Activated CD4-positive, alpha-beta T cell treated with anti-CD3 and anti-CD28 coated beads for 1 hour (primary cell): Measurements from ENCODE around the gene SPAG17.

Experiments used
- DNase-seq: peaks from one replicate; pipeline ENCODE4 v3.0.0-alpha.2; 2020

The SPAG17 gene

DNA sequence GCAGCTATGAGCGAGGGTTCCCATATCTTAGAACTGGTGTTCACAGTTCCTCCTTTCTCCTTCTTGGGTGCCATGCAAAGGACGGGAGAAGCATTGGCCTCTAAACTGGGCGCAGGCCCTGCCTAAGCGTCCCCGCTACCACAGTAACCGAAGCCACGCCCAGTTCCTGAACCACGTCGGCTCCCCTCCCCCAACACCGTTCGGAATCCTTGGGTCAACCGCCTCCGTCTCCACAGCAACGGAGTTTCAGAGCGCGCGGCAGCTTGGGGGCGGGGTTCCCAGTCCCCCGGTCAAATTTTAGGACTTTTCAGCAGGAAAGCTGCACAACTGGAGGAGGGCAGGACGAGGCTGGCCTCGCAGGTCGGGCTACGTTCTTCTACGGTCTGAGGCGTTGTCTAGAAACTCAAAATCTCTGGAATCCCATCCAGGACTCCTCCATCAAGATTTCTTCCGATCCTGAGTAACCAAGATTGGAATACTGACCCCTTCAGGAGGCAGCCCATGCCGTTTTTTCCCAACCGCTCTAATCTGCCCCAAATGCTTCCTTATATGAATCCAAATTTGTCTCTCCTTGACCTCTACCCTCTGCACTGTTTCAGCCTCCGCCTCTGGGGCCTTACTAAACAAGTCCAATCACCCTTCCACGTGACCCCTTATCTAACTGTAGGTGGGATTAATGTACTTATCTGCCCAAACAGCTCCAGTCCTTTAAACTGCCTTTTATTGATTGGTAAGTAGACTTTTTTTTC, at the start of gene SPAG17:
Gene SPAG17, minus strand, starts transcription at position 145 of the 749 bp plus-strand sequence. Its CDS starts 71 bp downstream, at position 74.
- DNase-seq, result no peak

DNA sequence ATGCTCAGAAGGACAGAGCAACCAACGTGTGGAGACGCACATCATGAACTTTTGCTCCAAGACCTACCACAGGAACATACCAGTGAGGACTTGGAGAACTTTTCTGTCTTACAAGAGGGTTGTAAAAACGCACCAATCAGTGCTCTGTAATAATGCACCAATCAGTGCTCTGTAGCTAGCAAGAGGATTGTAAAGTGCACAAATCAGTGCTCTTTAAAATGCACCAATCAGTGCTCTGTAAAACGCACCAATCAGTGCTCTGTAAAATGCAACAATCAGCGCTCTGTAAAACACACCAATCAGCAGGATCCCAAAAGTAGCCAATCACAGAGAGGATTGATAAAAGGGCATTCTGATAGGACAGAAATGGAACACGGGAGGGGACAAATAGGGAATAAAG, 40.4 kb upstream of the SPAG17 start:
- DNase-seq, result no peak

GRCh38 chr1:118223426-118223825, 38.4 kb upstream of the SPAG17 start:
- no peak for DNase-seq

GRCh38 chr1:118219438-118219837, 34.4 kb upstream of the SPAG17 start:
- no peak for DNase-seq

DNA sequence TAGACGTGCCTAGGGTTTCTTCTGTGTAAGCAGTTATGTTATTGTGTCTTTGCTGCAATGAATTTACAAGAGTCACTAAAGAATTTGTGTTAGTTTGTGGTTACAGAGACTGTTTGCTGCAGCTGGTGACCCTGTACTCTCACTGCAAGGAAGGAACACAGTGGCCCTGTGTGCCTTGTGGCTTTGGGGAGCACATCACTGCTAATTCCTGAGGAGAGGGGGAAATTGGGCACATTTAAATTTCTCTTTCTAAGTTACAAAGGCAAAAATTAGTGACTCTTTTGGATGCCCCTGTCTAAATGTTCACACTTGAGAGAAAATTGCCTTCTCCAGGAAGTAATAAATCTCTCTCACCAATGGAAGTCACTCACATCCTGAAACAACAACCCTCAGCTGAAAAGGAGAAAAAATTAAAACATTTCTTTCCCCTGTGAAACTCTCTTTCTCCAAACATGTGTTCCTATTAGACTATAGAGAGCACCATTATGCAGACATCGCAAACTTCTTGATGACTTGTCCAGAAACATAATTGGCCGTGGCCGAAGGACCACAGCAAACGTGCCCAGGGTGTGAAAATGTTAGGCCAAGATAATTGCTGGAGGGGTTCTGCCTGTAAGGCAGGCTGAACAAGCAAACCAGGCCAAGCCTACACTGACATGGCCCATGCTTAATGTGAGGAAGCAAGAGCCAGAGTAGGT, 32.3 kb upstream of the SPAG17 start:
- no peak for DNase-seq

- DNase-seq, result no peak
Observed at GRCh38 chr1:118214866-118215265, 29.8 kb upstream of the SPAG17 start.

- no peak for DNase-seq
Observed at GRCh38 chr1:118210723-118211110, 25.7 kb upstream of the SPAG17 start.

DNA sequence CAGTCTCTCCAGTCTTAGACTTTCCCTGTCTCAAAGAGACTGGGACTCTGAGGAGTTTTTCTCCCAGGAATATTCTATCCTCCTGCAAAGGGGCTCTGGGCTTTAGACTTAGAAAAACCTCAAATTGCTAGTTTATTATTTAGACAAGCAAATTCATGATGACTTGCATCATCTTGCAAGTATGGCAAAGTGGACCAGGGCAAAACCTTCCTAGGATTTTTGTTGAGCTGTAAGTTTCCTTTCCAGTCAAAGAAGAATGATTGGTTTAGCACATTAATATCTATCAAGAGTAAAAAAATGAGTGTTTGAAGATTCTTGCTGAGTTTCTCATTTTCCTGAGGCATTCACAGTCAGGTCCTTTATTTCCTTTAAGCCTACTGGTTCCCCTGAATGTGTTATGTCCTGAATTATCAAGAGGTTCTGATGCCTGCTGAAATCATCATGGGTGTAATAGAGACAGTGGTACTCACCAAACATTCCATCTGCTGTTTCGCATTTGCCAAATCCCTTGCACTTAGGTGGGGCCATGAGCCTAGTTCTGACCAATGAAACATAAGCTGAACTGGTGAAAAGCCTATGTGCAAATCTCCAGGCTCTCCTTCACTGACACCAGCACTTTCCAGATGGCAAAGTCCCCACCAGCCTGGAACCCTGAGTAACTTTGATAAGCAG, 25.2 kb upstream of the SPAG17 start:
- no peak for DNase-seq

DNA sequence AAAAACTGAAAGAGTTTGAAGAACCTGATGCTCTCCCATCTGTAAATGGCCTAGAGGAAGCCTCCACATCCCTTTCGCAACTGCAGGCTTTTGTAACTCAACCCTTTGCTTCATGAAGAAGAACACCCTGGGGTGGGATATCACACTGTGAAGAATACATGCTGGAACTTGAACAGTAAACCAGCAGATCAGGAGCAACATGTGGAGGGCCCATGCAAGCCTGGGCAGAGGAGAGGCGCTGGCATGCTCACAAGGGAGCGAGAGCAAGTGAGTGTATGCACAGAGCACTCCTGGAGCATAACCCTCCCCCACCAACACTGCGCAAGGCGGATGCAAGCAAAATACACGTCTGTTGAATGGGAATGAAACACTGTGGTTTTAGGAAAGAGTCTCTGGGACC, 24.6 kb upstream of the SPAG17 start:
- no peak for DNase-seq

DNA sequence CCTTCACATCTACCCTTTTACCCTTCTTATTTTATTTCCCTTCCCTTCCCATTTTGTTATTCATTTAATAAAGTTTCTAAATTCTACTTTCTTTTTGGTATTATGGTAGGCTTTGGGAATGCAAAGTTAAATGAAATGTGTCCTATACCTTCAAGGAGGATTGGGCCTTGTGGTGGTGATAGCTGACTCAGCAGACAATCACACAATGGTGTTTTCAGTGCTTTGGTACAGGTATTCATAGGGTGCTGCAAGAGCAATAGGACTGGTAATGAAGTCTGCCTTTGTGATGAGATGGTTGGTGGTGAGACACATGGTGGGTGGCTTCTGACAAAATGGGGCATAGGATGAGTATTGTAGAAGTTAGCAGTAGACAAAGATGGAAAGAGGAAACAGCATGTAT, 21.9 kb upstream of the SPAG17 start:
- no peak for DNase-seq

GRCh38 chr1:118204648-118205047, 19.6 kb upstream of the SPAG17 start:
- DNase-seq, result no peak

DNA sequence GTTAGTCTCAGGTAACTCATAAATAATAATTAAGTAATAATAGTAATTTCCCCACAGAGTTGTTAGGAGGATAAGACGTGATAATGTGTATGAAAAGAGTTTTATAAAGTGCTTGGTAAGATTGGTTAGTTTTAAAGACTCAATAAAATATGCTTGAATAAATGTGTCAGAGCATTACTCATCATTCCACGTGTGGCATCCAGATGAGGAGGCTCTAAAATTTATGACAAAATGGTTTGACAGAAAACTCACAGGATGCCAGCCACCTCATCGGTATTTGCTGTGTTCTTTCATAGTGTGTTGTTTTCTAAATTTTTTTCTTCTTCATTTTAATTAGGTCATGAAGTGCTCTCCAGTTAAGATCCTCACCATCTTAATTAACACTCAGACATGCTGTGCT, 19.1 kb upstream of the SPAG17 start:
- DNase-seq, result no peak

DNA sequence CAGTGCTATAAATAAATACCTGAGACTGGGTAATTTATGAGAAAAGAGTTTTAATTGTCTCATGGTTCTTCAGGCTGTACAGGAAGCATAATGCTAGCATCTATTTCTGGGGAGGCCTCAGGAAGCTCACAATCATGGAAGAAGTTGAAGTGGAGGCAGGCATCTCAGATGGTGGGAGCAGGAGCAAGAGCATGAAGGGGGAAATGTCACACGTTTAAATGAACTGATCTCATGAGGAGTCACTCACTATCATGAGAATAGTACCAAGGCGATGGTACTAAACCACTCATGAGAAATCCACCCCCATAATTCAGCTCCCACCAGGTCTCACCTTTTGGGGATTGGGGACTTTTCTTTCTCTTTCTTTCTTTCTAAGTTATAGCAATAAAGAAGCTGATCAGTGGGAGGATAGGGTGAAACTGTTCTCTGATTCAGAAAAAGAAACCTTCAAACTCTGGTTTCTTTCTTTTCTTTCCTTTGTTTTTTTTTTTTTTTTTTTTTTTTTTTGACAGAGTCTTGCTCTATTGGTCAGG, 17.1 kb upstream of the SPAG17 start:
- DNase-seq, result no peak

- DNase-seq, result no peak
Observed at GRCh38 chr1:118201524-118201923, 16.5 kb upstream of the SPAG17 start.

DNA sequence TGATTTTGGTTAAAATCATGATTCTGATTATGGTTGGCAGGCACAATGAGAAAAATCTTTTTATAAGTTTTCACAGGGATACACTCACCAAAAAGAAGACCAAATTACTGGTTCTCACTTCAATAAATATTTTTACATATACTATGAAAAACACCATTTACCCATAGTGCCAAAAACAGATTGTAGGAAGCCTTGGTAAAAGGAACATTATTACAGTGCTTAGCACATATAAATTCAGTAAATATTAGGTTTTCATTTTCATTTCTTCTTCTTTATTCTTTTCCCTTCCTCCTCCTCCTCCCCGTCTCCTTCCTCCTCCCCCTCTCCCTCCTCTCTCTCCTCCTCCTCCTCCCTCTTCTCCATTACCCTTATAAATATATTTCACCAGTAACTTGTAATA, 15.8 kb upstream of the SPAG17 start:
- DNase-seq, result no peak

GRCh38 chr1:118190561-118190960, 5.5 kb upstream of the SPAG17 start:
- no peak for DNase-seq

GRCh38 chr1:118189564-118189963, 4.5 kb upstream of the SPAG17 start:
- no peak for DNase-seq

DNA sequence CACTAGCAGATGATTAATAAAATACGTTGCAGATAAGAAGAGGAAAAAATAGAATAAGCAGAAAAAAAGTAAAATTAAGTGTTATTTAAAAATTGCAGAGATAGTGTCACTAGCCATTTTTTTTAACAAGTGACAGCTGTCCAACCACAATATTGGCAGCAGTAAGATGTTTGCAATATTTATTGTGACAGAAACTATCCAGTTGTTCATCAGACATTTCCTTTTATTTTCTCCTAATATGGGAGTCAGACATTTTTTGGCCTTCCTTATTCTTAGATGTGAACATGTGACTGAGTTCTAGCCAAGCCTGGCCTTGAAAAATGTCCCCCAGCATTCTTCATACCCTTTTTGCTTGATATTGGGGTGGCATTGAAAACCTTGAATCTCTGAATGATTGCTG, 3.4 kb upstream of the SPAG17 start:
- DNase-seq, result no peak

DNA sequence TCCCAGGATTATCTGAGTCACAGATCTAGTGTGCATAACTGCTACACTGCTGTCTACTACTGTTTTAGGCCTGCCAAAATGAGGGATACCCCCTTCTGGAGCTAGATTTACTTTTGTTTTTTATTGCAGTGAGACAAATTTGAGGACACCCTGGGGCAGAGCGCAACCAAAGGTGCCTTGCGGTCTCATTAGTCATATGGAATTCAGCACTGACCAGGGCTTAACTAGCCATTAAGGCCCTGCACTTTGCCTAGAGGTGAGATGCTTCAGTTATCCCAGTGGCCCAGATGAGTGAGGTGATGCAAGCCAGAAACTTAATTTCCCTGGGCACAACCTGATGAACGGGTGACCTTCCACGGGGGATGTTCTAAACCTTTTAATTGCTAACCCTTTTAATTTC, 998 bp upstream of the SPAG17 start:
- no peak for DNase-seq

DNA sequence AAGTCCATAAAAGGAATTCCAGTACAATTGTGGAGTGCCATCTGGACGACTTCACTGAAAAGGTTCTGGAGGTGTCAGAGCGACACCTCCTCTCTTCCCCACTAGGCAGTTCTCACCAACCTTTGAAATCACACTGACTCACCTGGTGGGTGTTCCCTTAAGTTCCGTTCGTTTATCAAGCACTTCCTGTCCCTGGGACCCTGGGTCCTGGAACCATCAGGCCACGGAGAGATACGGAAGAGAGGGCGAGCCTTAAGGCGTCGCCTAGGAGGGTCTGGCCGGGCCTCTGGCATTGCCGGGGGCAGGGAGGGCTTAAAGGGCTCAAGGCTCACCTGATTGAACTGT, 317 bp downstream of the SPAG17 start:
- DNase-seq, result no peak

- DNase-seq, result no peak
Observed at GRCh38 chr1:118183586-118183985, 1.4 kb downstream of the SPAG17 start.

GRCh38 chr1:118177998-118178397, 7.0 kb downstream of the SPAG17 start:
- no peak for DNase-seq

DNA sequence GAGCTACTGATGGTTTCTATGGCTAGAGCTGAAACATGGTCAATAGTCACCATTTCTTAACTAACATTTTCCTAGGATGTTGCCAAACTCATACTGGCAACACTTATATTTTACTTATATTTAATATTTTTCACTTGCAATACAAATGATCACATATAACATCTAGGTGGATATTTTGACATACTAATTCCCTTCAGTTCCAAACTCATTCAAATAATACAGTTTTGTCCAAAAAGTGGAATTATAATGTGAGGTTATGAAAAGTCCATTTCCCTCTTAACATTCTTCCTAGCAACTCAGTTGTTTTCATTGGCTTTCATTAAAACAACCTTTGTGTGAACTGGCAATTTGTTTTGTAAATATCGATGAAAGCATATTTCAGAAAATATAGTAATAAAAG, 16.0 kb downstream of the SPAG17 start:
- DNase-seq, result no peak

- no peak for DNase-seq
Observed at GRCh38 chr1:118160806-118161205, 24.2 kb downstream of the SPAG17 start.
